ENCODE data around the gene JOSD1.

The JOSD1 gene

DNA sequence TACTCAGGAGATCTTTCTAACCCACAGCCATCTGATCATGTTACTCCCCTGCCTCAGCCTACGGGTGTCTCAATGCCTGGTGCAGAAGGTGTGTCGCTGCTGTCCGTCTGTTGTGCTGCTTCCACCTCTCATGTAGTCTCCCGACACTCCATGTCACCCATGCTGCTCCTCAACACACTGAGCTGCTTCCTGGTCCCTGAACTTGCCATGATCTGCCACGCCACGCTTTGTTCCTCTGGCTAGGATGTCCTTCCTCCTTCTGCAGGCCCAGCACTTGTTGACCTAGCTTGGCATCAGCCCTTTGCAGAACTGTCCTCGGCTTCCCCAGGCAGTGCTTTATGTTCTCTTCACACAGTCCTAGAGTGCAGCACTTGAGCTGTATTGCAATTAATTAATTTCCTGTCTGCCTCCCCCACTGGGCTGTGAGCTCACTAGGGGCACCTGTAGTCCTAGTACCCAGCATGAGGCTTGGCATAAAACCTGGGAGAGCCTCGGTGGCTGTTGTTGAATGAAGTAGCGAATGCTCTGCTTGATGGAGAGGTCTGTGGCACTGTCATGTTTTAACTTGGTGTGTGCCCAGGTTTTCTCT, 14.5 kb upstream of the JOSD1 start:
- H3K4me3 ChIP-seq (ENCODE audit: control insufficient read depth, low read depth, low read length) = no peak overlapping the region
- no peak for DNase-seq (ENCODE audit: low read depth)
- TF ChIP-seq CTCF (conservative IDR thresholded peaks at IDR 0.05; ENCODE audit: control insufficient read depth, insufficient read depth, low read depth, low read length) = no peak

DNA sequence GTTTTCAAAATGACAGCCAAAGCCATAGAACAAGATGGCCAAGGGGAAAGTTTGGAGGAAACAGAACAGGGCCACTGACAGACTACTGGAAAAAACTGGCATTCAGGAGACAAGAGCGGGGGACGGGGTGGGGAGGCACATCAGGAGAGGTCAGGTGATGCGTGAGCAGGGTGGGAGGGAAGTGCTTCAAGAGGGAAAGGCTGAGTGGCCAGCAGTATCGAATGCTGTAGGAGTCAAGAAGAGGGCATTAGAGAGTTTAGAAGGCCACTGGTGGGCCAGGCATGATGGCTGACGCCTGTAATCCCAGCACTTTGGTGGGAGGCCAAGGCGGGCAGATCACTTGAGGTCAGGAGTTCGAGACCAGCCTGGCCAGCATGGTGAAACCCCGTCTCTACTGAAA, 13.2 kb upstream of the JOSD1 start:
- TF ChIP-seq CTCF (conservative IDR thresholded peaks at IDR 0.05; ENCODE audit: control insufficient read depth, insufficient read depth, low read depth, low read length) = no peak
- no peak overlapping the region for H3K4me3 ChIP-seq (ENCODE audit: control insufficient read depth, low read depth, low read length)
- no peak for DNase-seq (ENCODE audit: low read depth)

GRCh38 chr22:38712486-38713207, 11.9 kb upstream of the JOSD1 start:
- TF ChIP-seq CTCF (conservative IDR thresholded peaks at IDR 0.05; ENCODE audit: control insufficient read depth, insufficient read depth, low read depth, low read length) = no peak
- DNase-seq (ENCODE audit: low read depth) = no peak
- no peak overlapping the region for H3K4me3 ChIP-seq (ENCODE audit: control insufficient read depth, low read depth, low read length)

GRCh38 chr22:38710866-38711265, 10.1 kb upstream of the JOSD1 start:
- TF ChIP-seq CTCF (conservative IDR thresholded peaks at IDR 0.05; ENCODE audit: control insufficient read depth, insufficient read depth, low read depth, low read length) = no peak
- no peak overlapping the region for H3K4me3 ChIP-seq (ENCODE audit: control insufficient read depth, low read depth, low read length)
- no peak for DNase-seq (ENCODE audit: low read depth)

GRCh38 chr22:38710351-38710750, 9.6 kb upstream of the JOSD1 start:
- no peak for TF ChIP-seq CTCF (conservative IDR thresholded peaks at IDR 0.05; ENCODE audit: control insufficient read depth, insufficient read depth, low read depth, low read length)
- H3K4me3 ChIP-seq (ENCODE audit: control insufficient read depth, low read depth, low read length) = no peak overlapping the region
- DNase-seq (ENCODE audit: low read depth) = no peak

GRCh38 chr22:38709306-38709705, 8.6 kb upstream of the JOSD1 start:
- TF ChIP-seq CTCF (conservative IDR thresholded peaks at IDR 0.05; ENCODE audit: control insufficient read depth, insufficient read depth, low read depth, low read length) = no peak
- DNase-seq (ENCODE audit: low read depth) = no peak
- H3K4me3 ChIP-seq (ENCODE audit: control insufficient read depth, low read depth, low read length) = no peak overlapping the region
